Measurements from ENCODE around the gene NFATC2. TPM values are rescaled to one million over a fixed set of nuclear protein-coding genes. Genes with fewer than 3 reads are reported as not detected.

Gene NFATC2
- total RNA-seq, 1 donor from 2014 or later = 4.8 TPM

- no peak for TF ChIP-seq CTCF (conservative IDR thresholded peaks at IDR 0.05)
- DNase-seq (ENCODE audit: extremely low spot score, unreplicated experiment) = no peak
- no peak overlapping the region for H3K27ac Mint-ChIP-seq
- no peaks in the 10 kb centered on the region for H3K9me3 Mint-ChIP-seq
- peaks cover 8% of the 10 kb centered on the region for H3K27me3 Mint-ChIP-seq
- no peak overlapping the region for H3K4me3 Mint-ChIP-seq
- H3K4me1 Mint-ChIP-seq (ENCODE audit: unreplicated experiment) = peaks cover 23% of the 10 kb centered on the region
- no peaks in the 10 kb centered on the region for H3K36me3 Mint-ChIP-seq
These were observed 168.1 kb downstream of the NFATC2 start for GRCh38 chr20:51374456-51374830.

- Mint-ChIP-seq H3K4me1 (ENCODE audit: unreplicated experiment) (peaks cover 23% of the 10 kb centered on the region), H3K9me3 (no peaks in the 10 kb centered on the region), H3K27ac (no peak overlapping the region), H3K27me3 (peaks cover 8% of the 10 kb centered on the region), H3K36me3 (no peaks in the 10 kb centered on the region), H3K4me3 (no peak overlapping the region)
- TF ChIP-seq CTCF (conservative IDR thresholded peaks at IDR 0.05) = no peak
- no peak for DNase-seq (ENCODE audit: extremely low spot score, unreplicated experiment)
These were observed 168.6 kb downstream of the NFATC2 start for GRCh38 chr20:51373713-51374455.

GRCh38 chr20:51372966-51373365 is 169.6 kb downstream of the NFATC2 start:
- Mint-ChIP-seq H3K4me3 (no peak overlapping the region), H3K9me3 (no peaks in the 10 kb centered on the region), H3K27ac (no peak overlapping the region), H3K4me1 (ENCODE audit: unreplicated experiment) (peaks cover 23% of the 10 kb centered on the region), H3K36me3 (no peaks in the 10 kb centered on the region), H3K27me3 (peaks cover 13% of the 10 kb centered on the region)
- TF ChIP-seq CTCF (conservative IDR thresholded peaks at IDR 0.05) = no peak
- DNase-seq (ENCODE audit: extremely low spot score, unreplicated experiment) = no peak

GRCh38 chr20:51372176-51372803 is 170.2 kb downstream of the NFATC2 start:
- Mint-ChIP-seq H3K27me3 (peaks cover 13% of the 10 kb centered on the region), H3K27ac (no peak overlapping the region), H3K36me3 (no peaks in the 10 kb centered on the region), H3K4me1 (ENCODE audit: unreplicated experiment) (peaks cover 23% of the 10 kb centered on the region), H3K9me3 (no peaks in the 10 kb centered on the region), H3K4me3 (peak overlapping the region; percentile 62)
- peak; percentile 80 for DNase-seq (ENCODE audit: extremely low spot score, unreplicated experiment)
- TF ChIP-seq CTCF (conservative IDR thresholded peaks at IDR 0.05) = peak; percentile 84

- H3K36me3 Mint-ChIP-seq = no peaks in the 10 kb centered on the region
- H3K4me3 Mint-ChIP-seq = no peak overlapping the region
- DNase-seq (ENCODE audit: extremely low spot score, unreplicated experiment) = no peak
- TF ChIP-seq CTCF (conservative IDR thresholded peaks at IDR 0.05) = no peak
- H3K4me1 Mint-ChIP-seq (ENCODE audit: unreplicated experiment) = peaks cover 23% of the 10 kb centered on the region
- H3K27me3 Mint-ChIP-seq = peaks cover 13% of the 10 kb centered on the region
- no peaks in the 10 kb centered on the region for H3K9me3 Mint-ChIP-seq
- H3K27ac Mint-ChIP-seq = no peak overlapping the region
These were observed 170.8 kb downstream of the NFATC2 start for GRCh38 chr20:51371720-51372119.
